T-cell (primary cell): ENCODE results near the gene NUP54. TPM values are rescaled to one million over a fixed set of nuclear protein-coding genes. Genes with fewer than 3 reads are reported as not detected.

Experiments
- ATAC-seq, 4 experiments: fragments of 200-7000 bp in 3 of 4; fragments of 150-1000 bp in 1 of 4; cut with Tn5 transposase; replicated peaks in 1 of 4; 1 replicate in 3 of 4; 2 replicates in 1 of 4; pipeline ENCODE4 v1.10.0; 2021; ENCODE audit warnings: moderate library complexity in 3 of 4, mild to moderate bottlenecking in 2 of 4, moderate number of reproducible peaks in 1 of 4
- CTCF ChIA-PET, 2 donors: fragments of 300-600 bp; sonication (Branson Sonifier 250); formaldehyde crosslinking; loops; one replicate each; lab custom pipeline; 2022; ENCODE audit warnings: antibody characterized with exemption in 2 of 2; lab: Charles Lee
- POLR2A ChIA-PET, 2 donors: fragments of 300-600 bp; sonication (Branson Sonifier 250); formaldehyde crosslinking; loops; one replicate each; lab custom pipeline; 2022; ENCODE audit warnings: antibody characterized with exemption in 2 of 2; lab: Charles Lee
- DNase-seq, 35 experiments: peaks; one replicate each; pipeline versions ENCODE4 v3.0.0 to v3.0.0-alpha.2; 2013 to 2023
- H3K27ac ChIP-seq: one replicate; pipeline ENCODE4 v1.5.1; 2013; ENCODE audit warnings: low read length
- H3K27me3 ChIP-seq, 2 experiments: replicated peaks in 1 of 2; 1 replicate in 1 of 2; 2 replicates in 1 of 2; pipeline versions ENCODE4 v1.6.1 to v1.7.0; 2013; ENCODE audit warnings: low read length in 1 of 2, mixed read lengths in 1 of 2; ENCODE audit not compliant: control insufficient read depth in 2 of 2, insufficient read depth in 2 of 2; ENCODE audit errors: extremely low read depth in 1 of 2
- H3K36me3 ChIP-seq, 2 donors: 1 replicate in 1 of 2; 2 replicates in 1 of 2; pipeline versions ENCODE4 v1.6.1 to v1.7.0; 2013; ENCODE audit warnings: low read length in 1 of 2; ENCODE audit not compliant: control insufficient read depth in 2 of 2, insufficient read depth in 1 of 2; ENCODE audit errors: extremely low read depth in 1 of 2
- H3K4me1 ChIP-seq, 2 experiments: 1 replicate in 1 of 2; 2 replicates in 1 of 2; pipeline versions ENCODE4 v1.6.1 to v1.7.0; 2013; ENCODE audit warnings: low read length in 2 of 2, mixed read lengths in 1 of 2; ENCODE audit not compliant: insufficient read depth in 2 of 2, control insufficient read depth in 1 of 2; ENCODE audit errors: extremely low read depth in 1 of 2
- H3K4me3 ChIP-seq, 2 donors: 1 replicate in 1 of 2; 2 replicates in 1 of 2; pipeline versions ENCODE4 v1.5.1 to v1.7.0; 2013; ENCODE audit warnings: mild to moderate bottlenecking in 2 of 2, low read length in 1 of 2, moderate library complexity in 1 of 2; ENCODE audit not compliant: control insufficient read depth in 1 of 2; ENCODE audit errors: extremely low read depth in 1 of 2
- H3K9me3 ChIP-seq: 2 replicates; pipeline ENCODE4 v1.7.0; 2013
- H3K27ac Mint-ChIP-seq, 2 donors: one replicate each; pipeline ENCODE4 v1.8.0; 2020 to 2021; ENCODE audit warnings: mild to moderate bottlenecking in 2 of 2, mixed read lengths in 2 of 2
- H3K27me3 Mint-ChIP-seq, 2 donors: one replicate each; pipeline ENCODE4 v1.8.0; 2021 to 2022; ENCODE audit warnings: mixed read lengths in 2 of 2
- H3K36me3 Mint-ChIP-seq: one replicate; pipeline ENCODE4 v1.8.0; 2021; ENCODE audit warnings: mixed read lengths
- H3K4me1 Mint-ChIP-seq, 3 donors: one replicate each; pipeline ENCODE4 v1.8.0; 2020 to 2022; ENCODE audit warnings: mixed read lengths in 3 of 3, mild to moderate bottlenecking in 1 of 3
- H3K4me3 Mint-ChIP-seq, 3 donors: one replicate each; pipeline ENCODE4 v1.8.0; 2020 to 2022; ENCODE audit warnings: mild to moderate bottlenecking in 3 of 3, mixed read lengths in 3 of 3, moderate library complexity in 3 of 3
- H3K9me3 Mint-ChIP-seq, 3 donors: one replicate each; pipeline ENCODE4 v1.8.0; 2020 to 2022; ENCODE audit warnings: mixed read lengths in 3 of 3
- WGBS: methylation state at CpG from one replicate; pipeline ENCODE4 v1.1.5; 2013; ENCODE audit warnings: missing lambda C conversion rate; ENCODE audit not compliant: insufficient coverage; 5-methylcytosine and 5-hydroxymethylcytosine counted together
- total RNA-seq, 35 experiments: library from RNA in 6 of 35; stranded (reverse) in 6 of 35; fragments of 120-200 nt in 1 of 35; gene quantifications; one replicate each; pipeline versions ENCODE4 v1.2.1 to v1.2.4 and lab custom pipeline; 2013 to 2026

The NUP54 gene
- total RNA-seq, 5 donors from 2014 or later (not counting 1 experiment from before 2014, with no cell fraction given), result 39.5 to 88.9 (median 48.3) TPM

GRCh38 chr4:76074993-76075600 is 73.1 kb downstream of the NUP54 start:
- no peaks in the 10 kb centered on the region for H3K9me3 Mint-ChIP-seq

GRCh38 chr4:76074468-76074867 is 73.7 kb downstream of the NUP54 start, which contains the start of gene ART3:
Gene ART3 (plus strand): TSS chr4:76074709. CDS start chr4:76075890, 1,181 bp downstream.
- Mint-ChIP-seq H3K4me3 (no peak within 1 kb of the TSS), H3K4me1 (no peaks in the 10 kb centered on the region), H3K36me3 (no peaks in the 10 kb centered on the region), H3K27ac (no peak within 1 kb of the TSS), H3K27me3 (peaks cover 0 to 4% of the 10 kb centered on the region in 2 donors), H3K9me3 (no peaks in the 10 kb centered on the region)
- Histone ChIP-seq H3K9me3 (no peaks in the 10 kb centered on the region), H3K4me3 (no peak within 1 kb of the TSS), H3K27ac (no peak within 1 kb of the TSS), H3K4me1 (no peaks in the 10 kb centered on the region), H3K36me3 (no peaks in the 10 kb centered on the region), H3K27me3 (no peaks in the 10 kb centered on the region)
- DNase-seq (no peak), ATAC-seq (no peak)
- ChIA-PET CTCF (no interaction called here), POLR2A (interaction anchor here in 1 of 2 donors (0.5 kb wide), 1 partner anchor 769 kb away, joined by 3 read pairs; no protein-coding TSS in a partner anchor)
- no CpG with 5 or more reads among the region's 1 CpG for WGBS

More at GRCh38 chr4:76074993-76075600, 73.1 kb downstream of the NUP54 start:
- 83% methylated on average over 1 of the region's 4 CpGs for WGBS
- no peak overlapping the region for H3K4me3 ChIP-seq
- H3K9me3 ChIP-seq, result no peaks in the 10 kb centered on the region
- DNase-seq (no peak), ATAC-seq (no peak)
- Mint-ChIP-seq H3K4me3 (no peak overlapping the region), H3K36me3 (no peaks in the 10 kb centered on the region), H3K27me3 (peaks cover 0 to 6% of the 10 kb centered on the region in 2 donors), H3K4me1 (no peaks in the 10 kb centered on the region), H3K27ac (no peak overlapping the region)
- H3K27me3 ChIP-seq, result no peaks in the 10 kb centered on the region
- no peak overlapping the region for H3K27ac ChIP-seq
- CTCF ChIA-PET, result no interaction called here
- POLR2A ChIA-PET, result no interaction called here
- H3K36me3 ChIP-seq, result no peaks in the 10 kb centered on the region
- H3K4me1 ChIP-seq, result no peaks in the 10 kb centered on the region

GRCh38 chr4:76072760-76073159 is 75.4 kb downstream of the NUP54 start:
- ChIA-PET CTCF (no interaction called here), POLR2A (interaction anchor here in 1 of 2 donors (0.6 kb wide), 1 partner anchor 80 kb away, joined by 7 read pairs; no protein-coding TSS in a partner anchor)
- no peaks in the 10 kb centered on the region for H3K9me3 Mint-ChIP-seq
- H3K27ac Mint-ChIP-seq, result no peak overlapping the region
- no peak overlapping the region for H3K4me3 ChIP-seq
- DNase-seq, result no peak
- H3K27ac ChIP-seq, result no peak overlapping the region
- no peaks in the 10 kb centered on the region for H3K4me1 Mint-ChIP-seq
- H3K27me3 ChIP-seq, result no peaks in the 10 kb centered on the region
- no peak for ATAC-seq
- no peak overlapping the region for H3K4me3 Mint-ChIP-seq
- no peaks in the 10 kb centered on the region for H3K4me1 ChIP-seq
- H3K36me3 ChIP-seq, result no peaks in the 10 kb centered on the region
- no peaks in the 10 kb centered on the region for H3K36me3 Mint-ChIP-seq
- no peaks in the 10 kb centered on the region for H3K9me3 ChIP-seq
- no peaks in the 10 kb centered on the region for H3K27me3 Mint-ChIP-seq
- 85% methylated on average over 3 of the region's 4 CpGs for WGBS

- ATAC-seq (peak; percentile 69 to 79 (median 69)), DNase-seq (peak; percentile 14 to 81 (median 53))
- no peaks in the 10 kb centered on the region for H3K27me3 ChIP-seq
- no peaks in the 10 kb centered on the region for H3K4me1 ChIP-seq
- no peak overlapping the region for H3K27ac Mint-ChIP-seq
- H3K27me3 Mint-ChIP-seq, result peaks cover 0 to 4% of the 10 kb centered on the region in 2 donors
- ChIA-PET POLR2A (no interaction called here), CTCF (interaction anchor here (0.7 to 3.4 kb wide), 4 partner anchors 51 to 172 kb away, joined by 3 to 25 read pairs (median 6); no protein-coding TSS in a partner anchor)
- H3K27ac ChIP-seq, result no peak overlapping the region
- no peaks in the 10 kb centered on the region for H3K36me3 ChIP-seq
- no CpG with 5 or more reads among the region's 2 CpGs for WGBS
- H3K9me3 Mint-ChIP-seq, result no peaks in the 10 kb centered on the region
- H3K36me3 Mint-ChIP-seq, result no peaks in the 10 kb centered on the region
- no peaks in the 10 kb centered on the region for H3K9me3 ChIP-seq
- H3K4me3 ChIP-seq, result no peak overlapping the region
- H3K4me1 Mint-ChIP-seq, result no peaks in the 10 kb centered on the region
- no peak overlapping the region for H3K4me3 Mint-ChIP-seq
Measured at GRCh38 chr4:76067652-76068286, 80.4 kb downstream of the NUP54 start.

- Mint-ChIP-seq H3K9me3 (no peaks in the 10 kb centered on the region), H3K4me1 (no peaks in the 10 kb centered on the region), H3K27me3 (peaks cover 0 to 5% of the 10 kb centered on the region in 2 donors), H3K4me3 (no peak overlapping the region), H3K27ac (no peak overlapping the region), H3K36me3 (no peaks in the 10 kb centered on the region)
- Histone ChIP-seq H3K27me3 (no peaks in the 10 kb centered on the region), H3K27ac (no peak overlapping the region), H3K4me1 (no peaks in the 10 kb centered on the region), H3K4me3 (no peak overlapping the region), H3K9me3 (no peaks in the 10 kb centered on the region), H3K36me3 (no peaks in the 10 kb centered on the region)
- ChIA-PET CTCF (interaction anchor here (0.6 to 3.4 kb wide), 5 partner anchors 71 to 436 kb away, joined by 3 to 25 read pairs (median 3); no protein-coding TSS in a partner anchor), POLR2A (no interaction called here)
- no peak for ATAC-seq
- WGBS, result 88% methylated on average over 3 of the region's 3 CpGs
- no peak for DNase-seq
Measured at GRCh38 chr4:76066546-76066945, 81.7 kb downstream of the NUP54 start.
